Measurements from ENCODE around the gene OSCAR.

DNA sequence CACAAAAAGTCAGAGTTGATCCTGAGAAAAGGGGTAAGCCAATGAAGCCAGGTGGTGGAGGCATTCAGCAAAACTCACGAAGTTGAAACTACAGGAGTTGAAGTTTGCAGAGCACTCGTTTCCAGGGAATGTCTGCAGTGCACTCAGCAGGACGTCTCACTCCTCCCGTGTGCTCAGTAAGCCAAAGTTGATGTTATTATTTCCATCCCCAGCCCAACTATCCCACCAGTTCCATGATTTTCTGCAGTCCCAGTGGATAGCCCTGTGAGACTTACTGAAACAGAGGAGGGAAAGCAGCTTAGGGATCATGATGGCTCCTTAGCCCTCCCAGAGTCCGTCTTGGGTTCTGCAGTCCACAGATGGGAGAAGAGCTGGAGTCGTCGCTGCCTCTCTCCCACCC, 19.6 kb downstream of the OSCAR start, which contains the start of gene TARM1:
- TF ChIP-seq POLR2A (IDR thresholded peaks at IDR 0.05), result no peak
- TF ChIP-seq, protein P1, sequence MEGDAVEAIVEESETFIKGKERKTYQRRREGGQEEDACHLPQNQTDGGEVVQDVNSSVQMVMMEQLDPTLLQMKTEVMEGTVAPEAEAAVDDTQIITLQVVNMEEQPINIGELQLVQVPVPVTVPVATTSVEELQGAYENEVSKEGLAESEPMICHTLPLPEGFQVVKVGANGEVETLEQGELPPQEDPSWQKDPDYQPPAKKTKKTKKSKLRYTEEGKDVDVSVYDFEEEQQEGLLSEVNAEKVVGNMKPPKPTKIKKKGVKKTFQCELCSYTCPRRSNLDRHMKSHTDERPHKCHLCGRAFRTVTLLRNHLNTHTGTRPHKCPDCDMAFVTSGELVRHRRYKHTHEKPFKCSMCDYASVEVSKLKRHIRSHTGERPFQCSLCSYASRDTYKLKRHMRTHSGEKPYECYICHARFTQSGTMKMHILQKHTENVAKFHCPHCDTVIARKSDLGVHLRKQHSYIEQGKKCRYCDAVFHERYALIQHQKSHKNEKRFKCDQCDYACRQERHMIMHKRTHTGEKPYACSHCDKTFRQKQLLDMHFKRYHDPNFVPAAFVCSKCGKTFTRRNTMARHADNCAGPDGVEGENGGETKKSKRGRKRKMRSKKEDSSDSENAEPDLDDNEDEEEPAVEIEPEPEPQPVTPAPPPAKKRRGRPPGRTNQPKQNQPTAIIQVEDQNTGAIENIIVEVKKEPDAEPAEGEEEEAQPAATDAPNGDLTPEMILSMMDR (IDR thresholded peaks at IDR 0.05), result no peak

All from uterus (tissue), 2 donors.